Stomach (tissue), 9 donors: ENCODE data around the gene PPBP. TPM values are rescaled to one million over a fixed set of nuclear protein-coding genes. Genes with fewer than 3 reads are reported as not detected.
A peak's percentile ranks its signal among the peaks of the same experiment; 100 is the strongest.
"Not testable (repeated sequence)": the region's sequence is repeated elsewhere in the genome, so short reads cannot be mapped to it uniquely, and the experiment has no call there.

ENCODE experiments used
- DNase-seq, 2 donors: peaks; one replicate each; pipeline versions ENCODE4 v3.0.0 to v3.0.0-alpha.2; 2013 to 2019
- H3K27ac ChIP-seq, 5 donors: fragments of 200-600 bp in 4 of 5; sonication (generic) in 4 of 5; one replicate each; pipeline ENCODE4 v1.5.1; 2013 to 2019; ENCODE audit warnings: mild to moderate bottlenecking in 1 of 5, moderate library complexity in 1 of 5
- H3K27me3 ChIP-seq, 3 donors: fragments of 200-600 bp; sonication (generic); one replicate each; pipeline ENCODE4 v1.5.1; 2017 to 2019; ENCODE audit warnings: mixed run types in 1 of 3
- H3K36me3 ChIP-seq, 4 donors: fragments of 200-600 bp; sonication (generic); 1 replicate in 3 of 4; 2 replicates in 1 of 4; pipeline ENCODE4 v1.5.1; 2016 to 2019
- H3K4me1 ChIP-seq, 4 donors: fragments of 200-600 bp; sonication (generic); one replicate each; pipeline ENCODE4 v1.5.1; 2016 to 2019
- H3K4me3 ChIP-seq, 4 donors: fragments of 200-600 bp; sonication (generic) in 3 of 4; one replicate each; pipeline ENCODE4 v1.5.1; 2016 to 2019; ENCODE audit warnings: mild to moderate bottlenecking in 1 of 4
- H3K9me3 ChIP-seq, 4 donors: fragments of 200-600 bp; sonication (generic); one replicate each; pipeline ENCODE4 v1.5.1; 2016 to 2019
- CTCF ChIP-seq, 7 experiments: fragments of 450-650 bp in 4 of 7; fragments of 200-600 bp in 3 of 7; sonication (generic) in 3 of 7; IDR thresholded peaks; one replicate each; pipeline ENCODE4 v1.5.1; 2016 to 2019; ENCODE audit warnings: antibody characterized with exemption in 7 of 7, control low read depth in 2 of 7, mild to moderate bottlenecking in 1 of 7
- EP300 ChIP-seq: sonication (generic); formaldehyde crosslinking; IDR thresholded peaks from one replicate; pipeline ENCODE4 v1.6.1; 2017; ENCODE audit warnings: antibody characterized with exemption
- POLR2A ChIP-seq, 4 donors: fragments of 450-650 bp; IDR thresholded peaks; one replicate each; pipeline ENCODE4 v1.6.1; 2016; ENCODE audit warnings: antibody characterized with exemption in 4 of 4, control low read depth in 2 of 4, mild to moderate bottlenecking in 1 of 4, moderate library complexity in 1 of 4
- POLR2AphosphoS5 ChIP-seq, 3 donors: sonication (generic); formaldehyde crosslinking; IDR thresholded peaks; one replicate each; pipeline ENCODE4 v1.6.1; 2016; ENCODE audit warnings: antibody characterized with exemption in 3 of 3
- WGBS, 5 donors: extraction: QIAGEN DNeasy Blood & Tissue Kit in 3 of 5; methylation state at CpG; one replicate each; pipeline versions ENCODE4 v1.1.5 to v1.1.7; 2013 to 2018; 5-methylcytosine and 5-hydroxymethylcytosine counted together
- intact Hi-C: fragments of 100-400 bp; cut with DNase I; formaldehyde crosslinking; loops from one replicate; pipeline ENCODE4 v1.15.1; 2023; ENCODE audit warnings: low total_unique reads
- polyA plus RNA-seq, 3 donors: library from polyadenylated mRNA; stranded (reverse); fragments of 200-250 nt; gene quantifications; one replicate each; pipeline ENCODE4 v1.2.3, GENCODE V29; 2013
- total RNA-seq, 5 donors: library from RNA; depleted of rRNA; stranded (reverse); fragments of >200 nt; gene quantifications; one replicate each; pipeline versions ENCODE4 v1.1.0 to v1.2.3, GENCODE V29; 2014 to 2016
- donor health status: healthy with polysubstance abuse.
- donor health status: Bipolar disorder and iron deficiency.
- donor health status: healthy.

The PPBP gene
- total and polyA plus RNA-seq, 8 donors = 2.4 to 6.6 TPM; not detected in 6

- WGBS, 5 donors = 84 to 92% (median 86%) methylated on average over 4 of the region's 4 CpGs
- TF ChIP-seq EP300 = no peak
- no peak for TF ChIP-seq POLR2AphosphoS5 (IDR thresholded peaks at IDR 0.05)
- no peak for TF ChIP-seq POLR2A (IDR thresholded peaks at IDR 0.05)
- no peak for TF ChIP-seq CTCF (IDR thresholded peaks at IDR 0.05)
- Histone ChIP-seq H3K36me3 (no peaks in the 10 kb centered on the region), H3K27ac (no peak overlapping the region), H3K4me3 (no peak overlapping the region), H3K27me3 (peaks cover 0 to 12% (median 3%) of the 10 kb centered on the region in 3 donors), H3K9me3 (no peaks in the 10 kb centered on the region), H3K4me1 (peaks cover 0 to 23% (median 4%) of the 10 kb centered on the region in 4 donors)
- intact Hi-C loops = no loop called here
- DNase-seq = no peak
Measured at GRCh38 chr4:73984736-73985527, 3.1 kb downstream of the PPBP start.

GRCh38 chr4:73981175-73981574, 6.8 kb downstream of the PPBP start:
- 79 to 89% (median 85%) methylated on average over 7 of the region's 7 CpGs for whole genome bisulfite sequencing, 5 donors
- intact Hi-C loops = not testable (repeated sequence)

GRCh38 chr4:73979407-73979957, 8.5 kb downstream of the PPBP start:
- no peak for TF ChIP-seq POLR2A (IDR thresholded peaks at IDR 0.05)
- no peak for TF ChIP-seq EP300
- TF ChIP-seq POLR2AphosphoS5 (IDR thresholded peaks at IDR 0.05) = no peak
- no peak for TF ChIP-seq CTCF (IDR thresholded peaks at IDR 0.05)
- no peak overlapping the region for H3K27ac ChIP-seq
- no peaks in the 10 kb centered on the region for H3K36me3 ChIP-seq
- H3K4me1 ChIP-seq = peaks cover 0 to 8% (median 4%) of the 10 kb centered on the region in 4 donors
- H3K27me3 ChIP-seq = peaks cover 0 to 12% (median 3%) of the 10 kb centered on the region in 3 donors
- WGBS, 5 donors = 90 to 94% (median 91%) methylated on average over 3 of the region's 3 CpGs
- H3K4me3 ChIP-seq = no peak overlapping the region
- DNase-seq = no peak
- intact Hi-C loops = no loop called here
- H3K9me3 ChIP-seq = peaks cover 0 to 9% (median 0%) of the 10 kb centered on the region in 4 donors

More at GRCh38 chr4:73981175-73981574, 6.8 kb downstream of the PPBP start:
- H3K36me3 ChIP-seq, H3K27ac ChIP-seq, H3K9me3 ChIP-seq, H3K4me3 ChIP-seq, H3K4me1 ChIP-seq, DNase-seq: not testable (repeated sequence)
- H3K27me3 ChIP-seq = peaks cover 0 to 12% (median 3%) of the 10 kb centered on the region in 3 donors

DNA sequence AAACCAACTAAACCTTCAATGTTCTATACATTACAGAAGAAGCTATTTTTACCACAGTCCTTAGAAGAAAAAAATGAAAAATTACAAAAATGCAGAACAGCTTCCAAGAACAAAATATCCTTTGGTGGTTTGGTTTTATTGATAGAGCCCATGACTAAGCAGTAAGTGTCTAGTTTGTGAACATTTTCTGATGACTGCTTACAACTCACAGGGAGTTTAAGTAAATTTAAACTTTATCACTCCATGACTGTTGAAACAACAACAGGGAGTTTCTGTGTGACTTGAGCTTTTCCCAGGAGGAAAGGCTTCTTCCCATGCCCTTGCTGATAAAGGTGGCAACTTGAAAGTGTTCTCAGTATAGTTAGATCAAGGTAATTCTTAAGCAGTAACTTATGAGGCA, 9.1 kb downstream of the PPBP start:
- Histone ChIP-seq H3K36me3 (no peaks in the 10 kb centered on the region), H3K9me3 (peaks cover 0 to 10% (median 0%) of the 10 kb centered on the region in 4 donors), H3K4me1 (peaks cover 0 to 8% (median 4%) of the 10 kb centered on the region in 4 donors), H3K27me3 (peaks cover 0 to 12% (median 3%) of the 10 kb centered on the region in 3 donors), H3K4me3 (no peak overlapping the region), H3K27ac (no peak overlapping the region)
- TF ChIP-seq POLR2A (IDR thresholded peaks at IDR 0.05) (no peak), POLR2AphosphoS5 (IDR thresholded peaks at IDR 0.05) (peak in 1 of 3 donors; percentile 23), EP300 (no peak), CTCF (IDR thresholded peaks at IDR 0.05) (no peak)
- DNase-seq = peak in 1 of 2 donors; percentile 24
- intact Hi-C loops = no loop called here

DNA sequence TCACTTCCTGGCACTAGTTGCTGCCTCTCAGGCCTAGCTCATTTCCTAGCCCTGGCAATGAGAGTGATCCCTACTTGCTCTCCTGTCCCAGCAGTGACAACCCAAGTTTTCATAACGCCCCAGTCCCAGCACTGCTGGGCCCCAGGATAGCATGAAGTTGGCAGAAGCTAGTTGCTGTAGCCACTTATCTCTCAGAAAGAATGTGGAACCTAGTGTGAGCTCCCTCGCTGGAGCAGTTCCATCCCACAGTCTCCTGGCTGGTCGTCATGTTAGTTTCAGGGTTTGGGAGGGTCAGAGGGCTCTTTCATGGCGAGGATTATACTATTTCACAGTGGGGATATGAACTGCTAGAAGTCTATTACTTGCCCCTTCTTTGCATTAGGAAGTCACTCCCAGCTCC, 11.3 kb downstream of the PPBP start:
- DNase-seq = no peak

More for the DNA sequence above, 11.3 kb downstream of the PPBP start:
- Histone ChIP-seq H3K36me3 (no peaks in the 10 kb centered on the region), H3K4me1 (peaks cover 0 to 6% (median 2%) of the 10 kb centered on the region in 4 donors), H3K27ac (no peak overlapping the region), H3K4me3 (no peak overlapping the region), H3K27me3 (peaks cover 0 to 6% (median 3%) of the 10 kb centered on the region in 3 donors), H3K9me3 (peaks cover 0 to 10% (median 2%) of the 10 kb centered on the region in 4 donors)
- WGBS, 5 donors = 40 to 71% (median 63%) methylated on average over 4 of the region's 4 CpGs
- intact Hi-C loops = no loop called here
- TF ChIP-seq POLR2A (IDR thresholded peaks at IDR 0.05) = no peak
- TF ChIP-seq POLR2AphosphoS5 (IDR thresholded peaks at IDR 0.05) = no peak
- TF ChIP-seq CTCF (IDR thresholded peaks at IDR 0.05) = no peak
- TF ChIP-seq EP300 = no peak
